ENCODE results near the gene SLC26A3.

DNA sequence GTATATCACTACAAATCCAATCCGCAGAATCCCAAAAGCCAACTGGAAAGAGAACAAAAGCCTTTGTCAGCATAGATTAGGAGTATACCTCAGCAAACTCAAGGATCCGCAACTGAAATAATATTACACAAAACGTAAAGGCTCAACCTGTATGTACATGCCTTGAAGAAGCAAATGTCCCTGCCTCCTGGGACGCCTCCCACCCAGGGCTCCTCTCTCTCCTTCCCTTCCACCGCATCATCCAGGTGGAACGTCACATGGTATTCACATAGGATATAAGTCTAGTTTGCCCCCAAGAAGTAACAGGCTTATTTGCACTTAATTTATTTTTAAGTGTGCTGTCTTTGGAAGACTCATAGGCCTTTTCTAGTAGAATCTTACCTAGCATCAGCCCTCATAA is 13.4 kb downstream of the SLC26A3 start:
- no peak for TF ChIP-seq POLR2A (IDR thresholded peaks at IDR 0.05)
- TF ChIP-seq, protein P1, sequence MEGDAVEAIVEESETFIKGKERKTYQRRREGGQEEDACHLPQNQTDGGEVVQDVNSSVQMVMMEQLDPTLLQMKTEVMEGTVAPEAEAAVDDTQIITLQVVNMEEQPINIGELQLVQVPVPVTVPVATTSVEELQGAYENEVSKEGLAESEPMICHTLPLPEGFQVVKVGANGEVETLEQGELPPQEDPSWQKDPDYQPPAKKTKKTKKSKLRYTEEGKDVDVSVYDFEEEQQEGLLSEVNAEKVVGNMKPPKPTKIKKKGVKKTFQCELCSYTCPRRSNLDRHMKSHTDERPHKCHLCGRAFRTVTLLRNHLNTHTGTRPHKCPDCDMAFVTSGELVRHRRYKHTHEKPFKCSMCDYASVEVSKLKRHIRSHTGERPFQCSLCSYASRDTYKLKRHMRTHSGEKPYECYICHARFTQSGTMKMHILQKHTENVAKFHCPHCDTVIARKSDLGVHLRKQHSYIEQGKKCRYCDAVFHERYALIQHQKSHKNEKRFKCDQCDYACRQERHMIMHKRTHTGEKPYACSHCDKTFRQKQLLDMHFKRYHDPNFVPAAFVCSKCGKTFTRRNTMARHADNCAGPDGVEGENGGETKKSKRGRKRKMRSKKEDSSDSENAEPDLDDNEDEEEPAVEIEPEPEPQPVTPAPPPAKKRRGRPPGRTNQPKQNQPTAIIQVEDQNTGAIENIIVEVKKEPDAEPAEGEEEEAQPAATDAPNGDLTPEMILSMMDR (IDR thresholded peaks at IDR 0.05): no peak

Data from adrenal gland (tissue), 5 donors.